Aorta (tissue), 5 donors: ENCODE results near the gene CROCC2. TPM values are rescaled to one million over a fixed set of nuclear protein-coding genes. Genes with fewer than 3 reads are reported as not detected.

Source experiments
- ATAC-seq: fragments of 200-7000 bp; cut with Tn5 transposase; one replicate; pipeline ENCODE4 v1.9.1; 2022; ENCODE audit warnings: moderate library complexity; ENCODE audit not compliant: low FRiP score
- DNase-seq, 2 donors: peaks; one replicate each; pipeline ENCODE4 v3.0.0-alpha.2; 2020
- H3K27ac ChIP-seq, 2 donors: one replicate each; pipeline ENCODE4 v1.5.1; 2013; ENCODE audit warnings: low read length in 2 of 2, mild to moderate bottlenecking in 2 of 2, moderate library complexity in 2 of 2, control low read depth in 1 of 2, inconsistent platforms in 1 of 2, low read depth in 1 of 2
- H3K27me3 ChIP-seq, 2 donors: one replicate each; pipeline ENCODE4 v1.6.1; 2013; ENCODE audit warnings: control low read depth in 1 of 2, low read length in 1 of 2, mild to moderate bottlenecking in 1 of 2, moderate library complexity in 1 of 2; ENCODE audit not compliant: insufficient read depth in 2 of 2, control insufficient read depth in 1 of 2
- H3K36me3 ChIP-seq, 2 donors: one replicate each; pipeline ENCODE4 v1.6.1; 2013; ENCODE audit warnings: control low read depth in 1 of 2, low read length in 1 of 2, mild to moderate bottlenecking in 1 of 2; ENCODE audit not compliant: insufficient read depth in 2 of 2, control insufficient read depth in 1 of 2
- H3K4me1 ChIP-seq, 2 donors: one replicate each; pipeline ENCODE4 v1.6.1; 2013; ENCODE audit warnings: low read length in 2 of 2, control low read depth in 1 of 2, mild to moderate bottlenecking in 1 of 2, moderate library complexity in 1 of 2; ENCODE audit not compliant: insufficient read depth in 2 of 2, control insufficient read depth in 1 of 2
- H3K4me3 ChIP-seq, 2 donors: one replicate each; pipeline ENCODE4 v1.5.1; 2013; ENCODE audit warnings: low read length in 2 of 2, control low read depth in 1 of 2, mild to moderate bottlenecking in 1 of 2
- H3K9me3 ChIP-seq: one replicate; pipeline ENCODE4 v1.6.1; 2013; ENCODE audit warnings: mild to moderate bottlenecking, low read length; ENCODE audit not compliant: control insufficient read depth
- WGBS, 2 donors: extraction: QIAGEN DNeasy Blood & Tissue Kit; methylation state at CpG; one replicate each; pipeline ENCODE4 v1.1.7; 2013; 5-methylcytosine and 5-hydroxymethylcytosine counted together
- intact Hi-C, 2 donors: fragments of 100-400 bp; cut with DNase I; formaldehyde crosslinking; loops; one replicate each; pipeline versions ENCODE4 v1.14.2 to v1.15.0; 2022
- polyA plus RNA-seq, 2 donors: library from polyadenylated mRNA; stranded (reverse); fragments of 200-250 nt; gene quantifications; one replicate each; pipeline ENCODE4 v1.2.3, GENCODE V29; 2013
- total RNA-seq, 2 donors: library from RNA; stranded (reverse); fragmentation: NEBNext Ultra II Directional; extraction: Animal tissue kit (Norgen Biotek cat#: 25700); gene quantifications; one replicate each; pipeline ENCODE4 v1.2.1, GENCODE V29; 2021
- donor health status: healthy with polysubstance abuse.
- donor health status: Bipolar disorder and iron deficiency.
- donor health status: DM: no; HTN: no; CAD: no.
- donor health status: DM: no; HTN: no; CAD: no.
- donor health status: DM: yes; HTN: yes; CAD: no.

The CROCC2 gene
- total and polyA plus RNA-seq, 4 donors, result 0.13 to 0.45 TPM; not detected in 2

GRCh38 chr2:240917684-240918257 lies 11.6 kb downstream of the CROCC2 start:
- peak; percentile 34 to 70 for DNase-seq
- Histone ChIP-seq H3K27me3 (no peaks in the 10 kb centered on the region), H3K4me3 (no peak overlapping the region), H3K27ac (no peak overlapping the region), H3K36me3 (no peaks in the 10 kb centered on the region), H3K4me1 (no peaks in the 10 kb centered on the region), H3K9me3 (no peaks in the 10 kb centered on the region)
- no peak for ATAC-seq
- WGBS, 2 donors, result 88 to 89% methylated on average over 10 of the region's 10 CpGs
- intact Hi-C loops, result loop anchor here in 1 of 2 donors (5.0 to 10.0 kb wide), 2 partner anchors 75 to 137 kb away; no protein-coding TSS in a partner anchor

DNA sequence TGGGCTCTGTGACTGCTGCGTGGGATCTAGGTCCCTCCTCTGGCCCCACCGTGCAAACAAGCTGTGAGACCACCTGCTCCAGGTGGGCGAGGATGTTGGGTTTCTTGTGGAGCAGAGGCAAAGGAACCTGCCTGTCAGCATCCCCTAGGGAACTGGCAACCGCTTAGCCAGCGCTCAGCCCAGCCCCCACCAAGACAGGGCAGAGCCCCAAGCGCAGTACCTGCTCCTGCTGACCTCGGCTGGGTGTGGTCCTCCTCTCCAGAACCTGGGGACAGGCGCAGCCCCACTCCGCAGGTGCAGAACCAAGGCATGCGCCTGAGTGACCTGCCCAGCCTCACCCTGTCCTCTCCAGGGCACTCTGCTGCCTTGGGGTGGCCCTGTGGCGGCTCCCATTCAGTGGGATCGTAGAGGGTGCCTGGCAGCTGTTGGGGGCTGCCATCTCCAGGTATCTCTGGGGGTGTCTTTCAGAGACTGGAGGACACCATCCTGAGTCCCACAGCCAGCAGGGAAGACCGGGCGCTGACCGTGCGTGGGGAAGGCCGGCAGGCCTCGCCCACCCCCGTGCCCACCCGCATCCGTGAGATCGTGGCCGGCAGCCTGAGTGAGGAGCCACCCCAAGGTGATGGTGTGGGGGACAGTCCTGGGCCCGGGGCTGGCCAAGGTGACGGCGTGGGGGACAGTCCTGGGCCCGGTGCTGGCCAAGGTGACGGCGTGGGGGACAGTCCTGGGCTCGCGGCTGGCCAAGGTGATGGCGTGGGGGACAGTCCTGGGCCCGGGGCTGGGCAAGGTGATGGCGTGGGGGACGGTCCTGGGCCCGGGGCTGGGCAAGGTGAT lies 12.3 kb downstream of the CROCC2 start:
- Histone ChIP-seq H3K4me3 (no peak overlapping the region), H3K4me1 (no peaks in the 10 kb centered on the region), H3K27ac (no peak overlapping the region), H3K9me3 (no peaks in the 10 kb centered on the region), H3K27me3 (no peaks in the 10 kb centered on the region), H3K36me3 (no peaks in the 10 kb centered on the region)
- no peak for ATAC-seq
- peak; percentile 50 to 75 for DNase-seq
- intact Hi-C loops, result loop anchor here in 1 of 2 donors (5.0 to 10.0 kb wide), 2 partner anchors 74 to 136 kb away; no protein-coding TSS in a partner anchor
- WGBS, 2 donors, result 93 to 94% methylated on average over 36 of the region's 36 CpGs

DNA sequence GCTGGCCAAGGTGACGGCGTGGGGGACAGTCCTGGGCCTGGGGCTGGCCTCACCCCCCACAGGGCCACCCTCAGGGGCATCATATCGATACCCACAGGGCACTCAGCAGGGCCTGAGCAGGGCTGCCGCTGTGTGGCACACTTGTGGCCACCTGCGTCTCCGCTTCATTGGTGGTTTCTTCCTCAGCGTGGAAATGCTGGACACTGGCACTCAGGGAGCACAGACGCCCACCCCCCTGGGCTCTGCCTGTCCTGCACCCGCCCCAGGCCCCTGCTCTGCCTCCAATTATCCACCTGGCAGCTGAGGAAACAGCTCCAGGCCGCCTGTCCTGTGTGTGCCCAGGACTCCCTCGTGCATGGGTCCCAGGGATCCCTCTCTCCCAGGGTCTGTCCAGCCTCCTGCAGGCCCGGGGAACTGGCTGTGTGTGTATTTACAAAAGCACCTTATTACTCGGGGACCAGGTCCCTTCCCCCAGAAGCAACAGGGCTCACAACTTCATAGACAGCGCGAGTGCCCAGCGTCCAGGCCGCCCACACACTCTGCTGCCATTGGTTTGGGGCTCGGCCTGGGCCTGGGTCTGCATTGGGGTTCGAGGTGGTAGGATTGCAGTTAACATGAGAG lies 13.1 kb downstream of the CROCC2 start:
- DNase-seq (peak in 1 of 2 donors; percentile 42), ATAC-seq (no peak)
- Histone ChIP-seq H3K4me1 (no peaks in the 10 kb centered on the region), H3K27ac (no peak overlapping the region), H3K4me3 (no peak overlapping the region), H3K9me3 (no peaks in the 10 kb centered on the region), H3K36me3 (no peaks in the 10 kb centered on the region), H3K27me3 (no peaks in the 10 kb centered on the region)
- 90 to 94% methylated on average over 16 to 19 of the region's 19 CpGs for WGBS, 2 donors
- intact Hi-C loops, result loop anchor here in 1 of 2 donors (5.0 to 10.0 kb wide), 2 partner anchors 73 to 136 kb away; no protein-coding TSS in a partner anchor

GRCh38 chr2:240919786-240920782 lies 13.9 kb downstream of the CROCC2 start:
- Histone ChIP-seq H3K4me1 (no peaks in the 10 kb centered on the region), H3K9me3 (no peaks in the 10 kb centered on the region), H3K36me3 (no peaks in the 10 kb centered on the region), H3K27me3 (no peaks in the 10 kb centered on the region), H3K4me3 (no peak overlapping the region), H3K27ac (no peak overlapping the region)
- 86 to 93% methylated on average over 31 of the region's 31 CpGs for WGBS, 2 donors
- DNase-seq, result peak; percentile 41 to 70
- no peak for ATAC-seq
- intact Hi-C loops, result loop anchor here in 1 of 2 donors (5.0 to 10.0 kb wide), 2 partner anchors 72 to 135 kb away; no protein-coding TSS in a partner anchor

DNA sequence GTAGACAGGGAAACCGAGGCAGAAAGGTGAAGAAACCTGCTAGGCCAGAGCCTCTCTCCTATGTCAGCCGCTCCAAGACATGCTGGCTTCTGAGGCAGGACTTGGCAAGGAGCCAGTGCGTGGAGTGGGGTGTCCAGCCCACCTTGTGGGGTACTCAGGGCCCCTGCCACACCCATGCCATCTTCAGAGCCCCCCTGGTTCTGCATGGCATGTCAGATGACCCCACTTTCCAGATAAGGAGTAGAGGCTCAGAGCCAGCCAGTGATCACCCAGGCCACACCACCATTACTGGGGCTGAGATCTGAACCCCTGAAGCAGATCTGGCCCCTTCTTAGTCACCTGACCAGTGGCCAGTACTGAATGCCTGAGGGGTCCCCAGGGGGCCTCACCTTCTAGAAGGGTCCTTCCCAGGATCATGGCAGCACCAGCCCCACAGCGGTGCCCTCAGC lies 14.7 kb downstream of the CROCC2 start:
- no peaks in the 10 kb centered on the region for H3K4me1 ChIP-seq
- no peak for ATAC-seq
- no peaks in the 10 kb centered on the region for H3K27me3 ChIP-seq
- no peaks in the 10 kb centered on the region for H3K36me3 ChIP-seq
- H3K9me3 ChIP-seq, result no peaks in the 10 kb centered on the region
- 71 to 78% methylated on average over 4 of the region's 4 CpGs for WGBS, 2 donors
- DNase-seq, result peak; percentile 44 to 76
- no peak overlapping the region for H3K27ac ChIP-seq
- intact Hi-C loops, result no loop called here
- H3K4me3 ChIP-seq, result no peak overlapping the region

DNA sequence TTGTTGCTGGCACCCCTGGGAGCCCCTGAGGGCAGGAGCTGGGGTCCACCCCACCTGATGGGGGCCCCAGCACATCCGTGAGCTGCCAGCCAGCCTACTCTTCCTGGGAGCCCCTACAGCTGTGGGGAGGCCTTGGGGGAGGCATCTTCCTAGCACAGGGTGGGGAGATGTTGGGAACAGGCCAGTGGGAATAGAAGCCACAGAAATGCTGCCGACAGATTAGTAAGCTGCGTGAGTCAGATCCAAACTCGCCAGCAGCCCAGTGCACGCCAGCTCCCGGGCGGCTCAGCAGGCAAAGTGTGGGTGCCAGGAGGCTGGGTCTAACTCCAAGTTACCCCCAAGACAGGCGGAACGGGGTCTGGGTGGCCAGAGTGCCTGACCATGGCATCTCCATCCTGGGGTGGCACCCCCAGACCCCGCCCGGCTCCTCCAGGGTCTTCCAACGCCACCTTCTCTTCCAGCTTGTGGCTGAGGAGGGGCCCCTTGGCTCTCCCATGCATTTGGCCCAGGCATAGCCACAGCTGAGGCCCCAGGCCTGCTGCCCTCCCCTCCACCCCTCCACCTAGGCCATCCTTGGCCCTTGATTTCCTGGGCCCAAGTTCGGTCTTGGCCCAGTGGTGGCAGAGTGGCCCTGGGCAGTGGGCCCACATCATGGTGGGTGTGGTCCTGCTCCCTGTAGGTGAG lies 15.3 kb downstream of the CROCC2 start:
- H3K4me1 ChIP-seq, result no peaks in the 10 kb centered on the region
- intact Hi-C loops, result no loop called here
- H3K27ac ChIP-seq, result no peak overlapping the region
- peak; percentile 51 for ATAC-seq
- peak; percentile 84 to 86 for DNase-seq
- H3K36me3 ChIP-seq, result no peaks in the 10 kb centered on the region
- no peaks in the 10 kb centered on the region for H3K9me3 ChIP-seq
- WGBS, 2 donors, result 37 to 62% methylated on average over 13 of the region's 13 CpGs
- H3K27me3 ChIP-seq, result no peaks in the 10 kb centered on the region
- no peak overlapping the region for H3K4me3 ChIP-seq

DNA sequence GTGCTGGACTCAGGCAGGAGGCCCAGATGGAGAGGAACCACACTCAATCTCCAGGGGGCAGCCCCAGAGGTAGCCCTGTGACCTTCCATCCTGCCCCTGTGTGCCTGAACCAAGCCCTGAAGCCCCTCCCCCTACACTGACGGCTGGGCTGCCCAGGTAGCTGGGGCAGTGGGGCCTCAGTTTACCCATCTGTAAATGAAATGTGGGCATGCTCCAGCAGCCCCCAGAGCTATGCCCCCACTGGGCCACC lies 15.8 kb downstream of the CROCC2 start:
- no peak for ATAC-seq
- DNase-seq, result no peak
- intact Hi-C loops, result no loop called here
- H3K9me3 ChIP-seq, result no peaks in the 10 kb centered on the region
- H3K4me3 ChIP-seq, result no peak overlapping the region
- 87 to 91% methylated on average over 1 of the region's 1 CpG for WGBS, 2 donors
- no peaks in the 10 kb centered on the region for H3K36me3 ChIP-seq
- no peaks in the 10 kb centered on the region for H3K4me1 ChIP-seq
- no peaks in the 10 kb centered on the region for H3K27me3 ChIP-seq
- H3K27ac ChIP-seq, result no peak overlapping the region
